GM21515 (cell line): ENCODE results near the gene RAB7B.

Experiments used
- ATAC-seq: cut with Tn5 transposase; IDR thresholded peaks from one replicate; pipeline ENCODE4 v1.9.1; 2021; ENCODE audit not compliant: unreplicated experiment

Gene RAB7B

DNA sequence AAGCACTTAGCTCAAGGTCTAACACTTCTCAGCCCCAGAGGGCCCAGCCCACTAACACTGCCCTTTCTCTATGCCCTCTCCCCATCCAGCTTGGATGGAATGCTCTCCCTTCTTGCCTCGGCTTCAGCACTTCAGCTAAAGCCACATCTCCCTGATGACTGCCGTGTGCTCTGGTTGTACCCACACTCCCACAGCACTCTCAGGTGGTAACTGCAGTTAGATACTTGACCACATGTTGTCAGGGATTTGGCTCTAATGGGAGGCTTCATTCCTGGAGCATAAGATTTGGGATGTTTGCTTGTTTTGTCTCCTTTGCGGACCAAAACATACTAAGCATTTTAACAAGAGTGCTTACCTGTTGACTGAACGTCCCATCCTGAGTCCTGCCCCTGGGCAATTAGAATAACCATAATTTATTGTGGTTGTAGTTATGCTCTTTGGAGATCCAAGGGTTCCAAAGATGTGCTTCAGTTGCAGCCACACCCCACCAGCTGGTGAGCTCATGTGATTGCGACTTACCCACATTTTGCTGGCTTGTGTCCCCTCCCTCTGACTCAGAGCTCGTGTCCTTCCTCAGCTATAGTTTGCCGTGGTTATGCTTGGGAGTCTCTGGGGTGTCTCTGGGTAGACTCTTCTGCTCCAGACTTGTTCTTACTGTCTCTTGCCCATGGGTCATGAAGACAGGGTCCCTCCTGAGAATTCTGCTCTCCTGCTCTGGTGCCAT lies 52.2 kb downstream of the RAB7B start:
- no peak for ATAC-seq

DNA sequence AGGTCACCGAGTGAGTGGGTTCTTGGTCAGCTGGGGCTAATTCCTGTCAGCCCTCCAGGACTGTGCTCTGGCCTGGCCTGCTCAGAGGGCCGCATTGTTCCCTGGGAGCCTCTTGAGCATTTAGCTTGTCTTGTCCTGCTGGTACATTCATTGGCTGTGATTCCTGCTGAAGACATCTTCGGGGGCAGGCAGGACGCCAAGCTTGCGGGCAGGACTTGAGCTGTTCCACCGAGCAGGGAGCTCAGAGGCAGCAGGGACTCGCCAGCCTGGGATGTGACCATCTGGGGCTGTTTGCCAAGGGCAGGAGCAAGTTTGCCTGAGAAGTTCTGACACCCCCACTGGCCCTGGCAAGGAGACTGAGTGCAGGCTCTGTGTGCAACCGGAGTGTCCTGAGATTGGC lies 52.9 kb downstream of the RAB7B start:
- no peak for ATAC-seq

DNA sequence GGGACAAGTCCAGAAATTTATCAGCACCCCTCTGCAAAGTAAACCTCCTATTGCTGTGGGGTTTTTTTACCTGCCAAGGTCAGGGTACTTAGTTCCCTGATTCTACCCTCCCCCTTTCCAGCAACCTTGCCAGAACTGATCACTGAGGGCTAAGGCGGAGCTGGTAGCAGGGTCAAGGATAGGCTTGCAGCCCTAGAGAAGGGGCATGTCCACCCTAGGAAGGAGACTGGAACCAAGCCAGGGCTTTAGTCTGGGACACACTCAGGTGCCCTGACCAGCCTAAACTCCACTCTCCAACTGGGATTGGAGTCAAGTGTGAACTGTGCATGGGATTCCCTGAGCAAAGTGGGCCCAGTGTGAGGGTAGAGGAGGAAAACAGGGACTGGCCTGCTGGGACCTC lies 53.4 kb downstream of the RAB7B start:
- no peak for ATAC-seq

DNA sequence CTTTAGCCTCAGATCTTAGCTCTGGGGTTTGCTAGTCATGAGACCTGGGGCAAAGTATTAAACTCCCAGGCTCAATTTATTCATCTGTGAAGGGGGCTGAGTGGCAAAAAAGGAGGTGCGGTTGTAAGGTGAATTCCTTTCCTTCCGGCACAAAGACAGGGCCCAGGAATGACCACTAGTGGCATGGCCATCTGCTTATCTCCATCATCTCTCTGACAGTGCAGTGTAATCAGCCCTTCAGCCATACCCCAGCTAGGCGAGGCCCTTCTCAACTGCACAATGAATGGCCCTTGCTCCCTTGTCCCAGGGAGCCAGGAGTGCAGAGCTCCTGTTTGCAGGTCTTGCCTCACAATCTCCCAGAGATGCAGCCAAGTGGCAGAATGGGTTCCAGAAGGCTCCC lies 54.3 kb downstream of the RAB7B start:
- ATAC-seq, result no peak

DNA sequence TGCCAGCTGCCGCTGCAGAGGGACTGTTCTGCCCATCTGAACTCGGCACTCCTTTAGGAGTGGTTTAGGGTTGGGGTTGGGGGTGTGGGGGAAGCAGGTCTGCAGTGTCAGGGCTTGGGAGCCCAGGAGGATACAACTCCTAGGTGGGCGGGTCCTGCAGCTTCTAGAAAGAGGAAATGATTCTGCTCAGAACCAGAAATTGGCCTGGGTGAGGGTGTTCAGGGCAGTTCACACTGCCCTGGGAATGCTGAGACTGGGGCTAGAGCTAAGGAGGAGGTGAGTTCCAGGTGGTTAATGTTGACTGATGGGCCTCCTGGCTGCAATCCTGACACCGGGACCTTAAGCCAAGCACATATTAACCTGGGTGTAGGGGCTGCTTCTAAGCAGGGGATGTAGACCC lies 55.2 kb downstream of the RAB7B start:
- no peak for ATAC-seq

DNA sequence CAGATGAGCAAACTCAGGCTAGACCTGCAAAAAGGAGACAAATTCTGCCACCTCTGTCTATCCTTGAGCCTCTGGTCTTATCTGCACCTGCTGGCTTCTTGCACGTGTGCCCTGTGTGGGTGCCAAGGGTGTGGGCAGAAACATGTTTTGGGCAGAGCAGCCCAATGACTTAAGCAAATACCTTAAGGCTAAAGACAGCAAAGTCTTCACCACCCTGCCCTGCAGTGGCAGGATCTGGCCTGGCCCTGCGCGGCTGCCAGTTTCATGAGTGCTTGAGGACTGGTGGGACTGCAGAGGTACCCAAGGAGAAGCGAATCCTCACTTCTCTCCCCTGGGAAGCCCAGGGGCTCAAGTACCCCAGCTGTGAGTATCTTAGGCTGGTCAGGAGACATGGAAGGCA lies 56.2 kb downstream of the RAB7B start:
- ATAC-seq, result no peak

DNA sequence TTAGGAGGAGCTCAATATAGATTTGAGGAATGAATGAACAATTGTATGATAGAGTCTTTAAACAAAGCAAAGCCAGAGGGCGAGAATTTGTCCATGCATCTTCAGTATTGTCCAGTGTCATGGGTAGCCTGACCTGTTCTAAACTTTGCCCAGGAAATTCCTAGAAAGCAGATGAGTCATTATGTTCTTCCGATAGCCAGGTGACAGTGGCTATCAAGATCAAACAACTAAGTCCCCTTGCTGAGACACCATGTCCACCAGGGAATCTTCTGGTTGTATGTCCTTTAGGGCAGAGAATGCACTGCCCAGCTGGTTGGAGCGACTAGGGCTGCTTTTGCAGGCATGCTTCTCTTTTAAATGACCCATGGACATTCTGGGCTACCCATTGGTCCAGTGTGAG lies 58.1 kb downstream of the RAB7B start:
- ATAC-seq, result no peak

DNA sequence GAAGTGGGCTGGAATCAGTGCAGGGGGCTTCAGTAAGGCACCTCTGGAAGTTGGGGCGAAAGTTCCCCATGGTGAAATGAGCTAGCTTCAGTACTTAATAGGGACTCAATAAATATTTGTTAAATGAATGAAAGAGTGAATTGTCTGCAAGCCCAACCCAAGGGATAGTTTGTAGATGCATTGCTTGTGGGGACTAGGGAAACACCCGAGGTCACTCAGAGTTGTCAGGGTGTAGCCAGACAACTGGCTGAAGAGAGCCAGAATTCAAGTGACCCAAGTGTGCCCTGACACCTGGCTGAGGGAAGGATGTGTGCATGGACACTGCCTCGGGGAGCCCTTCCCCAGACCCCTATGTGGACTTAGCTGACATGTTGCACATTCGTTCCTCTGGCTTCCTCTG lies 58.7 kb downstream of the RAB7B start:
- no peak for ATAC-seq

DNA sequence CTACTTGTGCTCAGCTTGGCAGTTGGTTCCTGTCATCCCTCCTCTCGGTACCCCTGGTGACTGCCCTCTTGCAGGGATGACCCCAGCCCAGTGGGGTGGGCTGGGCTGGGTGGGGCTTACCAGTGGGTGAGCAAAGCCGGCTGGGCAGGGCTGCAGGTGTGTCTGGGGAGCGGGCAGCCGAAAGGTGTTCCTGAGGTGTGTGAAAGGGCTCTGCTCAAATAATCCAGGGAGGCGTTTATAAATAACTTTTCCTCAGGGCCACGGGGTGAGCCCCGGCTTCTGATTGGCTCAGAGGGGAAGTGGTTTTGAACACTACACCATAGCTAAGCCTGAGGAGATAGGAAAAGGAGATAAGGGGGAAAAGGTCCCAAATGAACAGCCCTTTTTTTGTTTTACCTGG lies 60.0 kb downstream of the RAB7B start, which contains the start of gene SLC26A9:
SLC26A9 (minus strand) TSS at position 212 of the 400 bp plus-strand sequence. CDS start 7,636 bp downstream, outside the sequence.
- ATAC-seq, result no peak

DNA sequence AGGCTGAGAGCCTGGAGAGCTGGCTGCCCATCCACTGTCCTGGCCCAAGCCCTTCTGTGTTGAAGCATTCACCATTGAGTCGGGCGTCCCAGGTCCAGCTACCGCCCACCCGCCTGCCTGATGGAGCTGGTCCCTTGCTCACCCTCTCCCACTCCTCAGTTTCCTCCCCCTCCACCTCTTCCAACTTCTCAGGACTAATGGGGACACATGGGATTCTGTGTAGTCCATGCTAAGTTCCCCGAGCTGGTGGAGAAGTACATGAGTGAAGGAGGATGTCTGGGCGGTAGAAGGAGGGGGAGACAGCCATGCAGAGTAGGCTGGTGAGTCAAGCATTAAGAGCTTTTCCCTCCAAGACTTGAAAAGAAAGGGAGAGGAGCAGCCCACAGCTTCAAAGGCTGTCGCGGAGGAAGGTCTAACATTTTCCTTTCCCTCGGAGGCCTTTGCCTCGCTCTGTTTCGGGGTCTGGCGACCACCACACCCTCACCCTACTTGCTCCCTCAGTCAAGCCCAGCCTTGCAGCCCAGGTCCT lies 60.5 kb downstream of the RAB7B start:
- no peak for ATAC-seq

DNA sequence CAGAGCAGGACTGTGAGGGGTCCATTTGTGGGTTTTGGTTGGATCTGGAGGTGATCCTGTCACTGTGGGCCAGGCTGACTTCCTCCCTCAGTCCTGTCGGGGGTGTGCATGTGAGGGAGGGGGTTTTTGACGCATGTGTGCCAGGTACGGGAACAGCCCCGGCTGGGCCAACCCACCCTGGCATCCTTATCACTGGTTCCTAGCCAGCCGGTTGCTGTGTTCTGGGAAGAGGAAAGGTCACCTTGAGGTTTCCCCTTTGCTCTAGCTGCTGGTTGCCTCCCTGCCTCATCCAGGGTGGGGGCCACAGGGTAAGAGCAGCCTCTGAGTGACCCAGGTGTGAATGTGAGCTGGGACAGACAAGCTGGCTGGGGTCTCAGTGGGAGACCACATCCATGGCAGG lies 62.5 kb downstream of the RAB7B start:
- no peak for ATAC-seq

DNA sequence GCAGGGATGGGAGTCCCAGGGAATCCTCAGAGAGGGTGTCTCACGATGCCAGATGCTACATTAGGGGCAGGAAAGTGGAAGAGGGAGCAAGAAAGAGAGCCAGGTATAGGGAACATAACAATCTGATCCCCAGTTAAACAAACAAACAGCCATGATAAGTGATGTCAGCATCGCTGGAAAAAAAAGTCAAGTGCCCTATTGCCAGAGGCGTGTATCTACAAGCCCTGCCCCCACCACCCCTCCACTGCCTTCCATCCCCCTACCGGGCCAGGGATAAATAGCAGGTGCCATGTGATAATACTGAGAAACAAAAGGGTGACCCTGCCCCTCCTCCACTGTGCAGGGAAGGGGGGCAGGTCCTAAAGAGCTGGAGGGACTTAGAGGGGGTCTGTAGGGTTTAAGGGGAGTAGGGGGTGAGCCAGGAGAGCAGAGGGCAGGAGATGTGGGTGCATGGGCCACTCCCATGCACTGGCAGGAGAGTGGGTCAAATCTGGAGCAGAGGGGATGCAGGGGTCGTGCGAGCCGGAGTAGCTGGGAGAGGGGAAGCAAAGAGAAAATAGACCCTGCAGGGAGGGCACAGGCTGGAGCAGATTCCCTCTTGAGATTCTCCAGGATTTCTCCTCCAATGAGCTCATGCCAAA lies 63.4 kb downstream of the RAB7B start:
- ATAC-seq, result no peak

DNA sequence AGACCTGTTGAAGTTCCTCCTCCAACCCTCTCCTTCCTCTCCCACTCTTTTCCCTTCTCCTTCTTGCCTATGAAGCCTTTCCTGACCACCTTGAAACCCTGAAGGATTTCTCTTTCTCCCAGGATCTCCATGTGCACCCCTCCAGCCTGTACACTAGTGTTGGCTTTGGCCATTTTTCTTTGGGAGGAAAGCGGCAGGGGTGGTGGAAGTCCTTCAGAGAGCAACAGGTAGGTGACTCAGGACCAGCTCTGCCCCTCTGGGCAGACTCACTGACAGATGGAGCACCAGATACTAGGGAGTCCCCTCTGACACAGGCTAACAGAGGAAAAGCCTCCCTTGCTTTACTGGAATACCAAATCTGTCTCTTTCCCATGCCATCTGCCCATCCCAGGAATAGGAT lies 64.5 kb downstream of the RAB7B start:
- no peak for ATAC-seq

DNA sequence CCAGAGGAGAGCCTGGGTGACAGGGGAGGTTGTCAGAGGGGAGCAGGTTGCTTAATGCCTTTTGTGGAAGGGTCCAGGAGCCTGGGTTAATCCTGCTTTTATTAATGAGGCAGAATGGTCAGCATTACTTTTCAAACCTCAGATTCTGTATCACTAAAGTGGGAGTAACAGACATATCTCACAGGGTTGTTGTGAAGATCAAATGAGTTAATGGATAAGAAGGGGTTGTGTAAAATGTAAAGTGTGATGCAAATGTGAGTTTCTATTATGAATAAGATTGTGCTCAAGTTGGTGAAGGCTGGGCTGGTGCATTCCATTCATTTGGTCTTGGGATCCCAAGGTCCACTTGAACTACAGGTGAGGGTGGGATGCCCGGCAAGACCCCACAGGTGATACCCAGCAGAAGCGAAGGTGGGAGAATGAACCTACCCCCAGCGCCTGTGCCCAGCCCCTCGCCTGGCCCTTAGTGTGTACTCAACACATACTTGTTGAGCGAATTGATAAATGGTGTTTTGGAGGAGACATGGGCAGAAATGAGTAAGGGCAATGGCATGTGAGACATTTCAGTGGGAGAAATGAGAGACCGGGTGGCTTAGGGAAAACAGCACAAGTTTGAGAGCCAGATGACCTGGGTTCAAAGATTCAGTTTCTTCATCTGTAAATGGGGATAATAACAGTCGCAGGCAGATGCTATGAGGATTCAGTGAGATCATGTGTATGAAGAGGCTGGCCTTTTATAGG lies 66.2 kb downstream of the RAB7B start:
- ATAC-seq, result no peak

DNA sequence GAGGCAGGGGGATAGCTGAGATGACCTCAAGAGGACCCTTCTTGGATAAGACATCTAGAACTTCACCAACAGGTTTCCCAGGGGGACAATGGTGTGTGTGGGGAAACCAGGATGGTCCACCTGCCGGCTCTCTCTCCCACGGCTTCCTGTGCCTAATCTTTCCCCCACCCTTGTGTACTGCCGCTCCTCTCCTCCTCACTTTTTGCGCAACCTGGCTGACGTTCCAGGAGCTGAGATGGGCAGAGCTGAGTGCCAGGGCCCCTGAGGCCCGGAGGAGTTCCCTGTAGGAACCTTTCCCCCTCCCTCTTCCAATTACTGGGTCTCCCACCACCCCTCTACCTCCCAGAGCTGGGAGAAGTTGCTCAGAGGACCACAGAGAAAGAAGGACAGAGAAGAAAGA lies 66.9 kb downstream of the RAB7B start:
- ATAC-seq, result no peak

DNA sequence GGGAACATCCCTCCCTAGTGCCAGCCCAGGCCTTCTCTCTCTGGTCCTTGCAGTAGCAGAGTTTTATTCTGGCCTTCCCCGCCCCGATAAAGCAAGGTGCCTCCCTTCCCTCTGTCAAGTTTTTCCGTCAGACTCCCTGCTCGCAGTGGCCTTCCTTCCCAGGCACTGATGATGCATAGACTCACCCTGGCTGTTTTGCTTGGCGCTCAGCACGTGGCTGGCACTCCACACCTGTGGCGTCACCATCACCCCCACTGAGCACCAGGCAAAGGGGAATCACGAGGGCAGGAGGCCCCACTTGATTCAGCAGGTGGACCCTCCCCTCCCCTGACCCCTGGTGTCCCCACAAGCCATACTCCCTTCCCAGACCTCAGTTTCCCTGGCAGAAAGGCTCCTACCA lies 67.3 kb downstream of the RAB7B start:
- no peak for ATAC-seq

DNA sequence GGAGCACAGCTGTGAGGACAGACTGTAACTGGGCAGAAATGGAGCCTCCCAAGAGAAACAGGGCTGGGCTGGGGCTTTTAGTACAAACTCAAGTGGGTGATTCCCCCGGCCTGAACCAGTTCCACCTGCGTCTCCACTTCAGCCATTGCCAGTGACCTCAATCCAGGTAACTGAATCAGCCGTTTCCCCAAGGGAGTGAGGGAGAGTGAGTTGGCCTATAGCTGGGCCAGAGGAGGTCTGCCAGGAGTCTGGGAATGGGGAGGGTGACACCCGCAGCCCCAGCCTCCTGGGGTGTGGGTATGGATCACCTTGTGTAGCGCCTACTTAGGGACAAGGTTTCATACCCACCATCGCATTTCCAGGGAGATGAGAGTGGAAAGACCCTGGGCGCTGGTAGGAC lies 68.4 kb downstream of the RAB7B start:
- no peak for ATAC-seq

DNA sequence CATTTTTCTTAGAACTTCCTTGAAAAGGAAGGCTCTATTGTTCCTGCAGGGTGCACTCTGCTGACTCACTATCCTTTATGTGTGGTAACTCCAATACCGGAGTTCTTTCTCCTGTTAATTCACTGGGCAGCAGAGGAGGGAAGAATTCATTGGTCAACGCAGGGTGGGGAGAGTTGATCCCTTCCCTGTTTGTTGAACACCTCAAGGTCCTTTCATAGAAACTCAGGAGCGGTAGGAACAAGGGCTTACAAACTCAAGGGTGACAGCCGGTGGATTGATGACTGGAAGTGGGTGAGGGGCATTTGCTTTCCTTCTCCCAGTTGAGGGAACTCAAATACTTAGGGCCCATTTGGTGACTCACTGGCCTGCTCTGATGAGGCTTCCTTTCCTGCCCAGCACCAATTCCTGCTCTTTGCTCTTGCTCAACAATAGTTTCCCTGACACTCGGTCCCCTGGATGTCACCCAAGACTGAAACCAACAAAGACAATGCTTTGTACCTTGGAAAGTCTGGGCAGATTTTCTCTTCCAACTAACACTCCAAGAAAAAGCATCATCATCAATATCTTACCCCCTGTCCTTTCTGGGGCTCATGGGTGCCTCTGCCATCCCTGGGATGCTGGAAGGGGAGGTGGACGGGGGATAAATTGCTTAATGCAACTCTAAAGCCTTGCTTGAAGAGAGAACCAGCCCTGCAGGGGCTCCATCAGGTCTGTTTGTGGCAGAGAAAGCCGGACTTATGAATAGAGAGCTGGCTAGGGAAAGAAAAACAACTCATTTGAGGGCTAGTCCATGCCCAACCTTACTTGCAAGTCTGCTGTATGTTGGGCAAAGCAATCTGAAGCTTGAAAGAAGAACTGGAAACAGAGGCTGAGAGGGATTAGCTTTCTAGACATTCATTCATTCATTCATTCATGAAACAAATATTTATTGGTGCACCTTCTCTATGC lies 69.2 kb downstream of the RAB7B start:
- ATAC-seq, result no peak

DNA sequence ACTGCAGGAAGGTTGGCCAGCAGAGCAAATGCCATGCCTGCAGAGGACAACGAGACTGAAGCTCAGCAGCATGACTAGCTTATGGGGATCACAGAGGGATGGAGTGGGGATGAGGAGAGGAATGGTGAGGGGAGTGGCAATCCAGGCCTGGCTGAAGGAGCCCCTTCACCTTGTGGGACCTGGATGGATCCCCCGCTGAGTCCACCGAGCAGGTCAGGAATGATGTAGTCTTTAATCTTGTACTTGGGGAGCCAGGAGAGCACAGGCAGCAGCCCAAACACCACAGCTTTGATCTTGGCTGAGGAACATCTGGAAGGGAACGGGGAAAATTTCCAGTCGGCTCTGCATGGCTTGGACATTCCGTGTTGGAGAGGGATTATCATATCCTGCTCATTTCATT lies 70.4 kb downstream of the RAB7B start:
- ATAC-seq, result no peak

DNA sequence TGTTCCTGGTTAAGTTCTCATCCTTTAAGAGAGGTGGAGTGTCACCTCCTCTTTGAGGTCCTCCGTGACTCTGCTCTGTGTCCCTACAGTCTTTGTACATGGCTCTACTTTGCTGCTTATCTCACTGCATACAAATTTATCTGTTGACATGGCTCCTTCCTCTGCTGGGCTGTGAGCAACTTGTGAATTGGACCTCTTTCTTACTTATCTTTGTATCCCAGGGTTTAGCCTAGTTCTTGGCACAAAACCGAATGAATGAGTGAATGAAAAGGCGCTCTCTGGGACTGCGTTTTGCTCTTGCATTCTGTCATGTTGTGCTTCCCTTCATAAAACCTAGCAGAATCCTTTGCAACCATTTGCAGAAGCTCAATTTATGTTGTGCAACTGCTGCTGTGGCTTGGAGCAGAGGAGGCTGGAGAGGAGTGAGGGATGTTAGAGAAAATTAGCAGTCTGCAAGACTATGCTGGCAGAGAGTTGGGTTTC lies 72.4 kb downstream of the RAB7B start:
- ATAC-seq, result no peak

DNA sequence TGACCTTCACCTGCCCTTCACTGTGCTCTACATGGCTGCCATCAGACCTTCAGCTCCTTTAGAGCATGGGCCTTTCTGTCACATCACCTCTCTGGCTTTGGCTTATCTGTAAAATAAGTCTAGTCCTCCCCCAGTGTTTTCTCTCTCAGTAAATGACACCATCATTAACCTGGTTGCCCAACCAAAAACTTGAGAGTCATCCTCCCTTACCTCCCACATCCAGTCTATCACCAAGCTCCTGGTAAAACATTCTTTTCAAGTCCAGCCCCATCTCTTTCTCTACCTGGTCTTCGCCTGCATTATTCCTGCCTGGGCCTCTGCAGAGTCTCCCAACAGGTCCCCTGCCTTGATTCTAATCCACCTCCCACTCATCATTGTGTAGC lies 73.0 kb downstream of the RAB7B start:
- no peak for ATAC-seq
